AG09309 (cell line): ENCODE results near the gene AKAP6.

ENCODE experiments used
- DNase-seq: peaks from one replicate; pipeline ENCODE4 v3.0.0-alpha.2; 2010; ENCODE audit warnings: low read depth
- H3K4me3 ChIP-seq: 2 replicates; pipeline ENCODE4 v1.5.1; 2011; ENCODE audit warnings: mild to moderate bottlenecking, low read depth, low read length, moderate library complexity; ENCODE audit not compliant: control insufficient read depth
- CTCF ChIP-seq: IDR thresholded peaks from 2 replicates; pipeline ENCODE4 v1.5.1; 2011; ENCODE audit warnings: mild to moderate bottlenecking, low read depth, low read length, inconsistent platforms; ENCODE audit not compliant: insufficient read depth, control insufficient read depth; ENCODE audit errors: missing control alignments

Gene AKAP6

GRCh38 chr14:32667287-32667686 is 338.2 kb downstream of the AKAP6 start:
- DNase-seq: no peak
- no peak for TF ChIP-seq CTCF
- no peak overlapping the region for H3K4me3 ChIP-seq

GRCh38 chr14:32667791-32668190 is 338.7 kb downstream of the AKAP6 start:
- TF ChIP-seq CTCF: no peak
- H3K4me3 ChIP-seq: no peak overlapping the region
- no peak for DNase-seq

GRCh38 chr14:32669391-32669790 is 340.3 kb downstream of the AKAP6 start:
- no peak for TF ChIP-seq CTCF
- DNase-seq: no peak
- no peak overlapping the region for H3K4me3 ChIP-seq

- TF ChIP-seq CTCF: no peak
These were observed 346.3 kb downstream of the AKAP6 start for GRCh38 chr14:32675433-32675832.

DNA sequence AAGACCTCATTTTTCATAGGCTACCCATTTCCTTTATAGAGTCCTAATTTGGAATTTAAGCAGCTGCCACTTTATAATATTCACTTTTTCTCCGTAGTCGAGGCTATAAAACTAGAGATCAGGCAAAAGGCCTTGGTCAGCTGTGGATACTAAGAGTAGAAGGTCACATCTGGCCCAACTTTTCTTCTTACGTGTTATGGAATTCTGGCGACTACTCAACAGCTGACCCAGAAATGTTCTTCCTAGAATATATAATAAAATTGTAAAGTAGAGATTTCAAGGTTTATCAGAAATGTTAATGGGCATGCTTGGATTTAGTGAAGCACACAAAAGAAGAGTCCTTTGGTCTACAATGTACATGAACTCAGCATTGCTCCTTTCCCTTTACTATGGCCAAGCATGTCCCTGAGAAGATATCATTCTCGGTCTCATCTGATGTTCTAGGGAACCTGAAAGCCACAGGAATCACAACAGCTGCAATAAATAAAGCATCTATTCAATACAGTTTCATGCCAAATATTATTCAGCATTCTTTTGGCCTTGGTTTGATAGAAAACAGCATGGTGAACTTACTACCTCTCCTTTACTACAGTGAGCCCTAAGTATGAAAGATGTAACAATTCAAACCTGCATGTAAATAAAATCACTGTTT is 348.2 kb downstream of the AKAP6 start:
- no peak for DNase-seq
- TF ChIP-seq CTCF: no peak
- no peak overlapping the region for H3K4me3 ChIP-seq

More at GRCh38 chr14:32675433-32675832, 346.3 kb downstream of the AKAP6 start:
- H3K4me3 ChIP-seq: no peak overlapping the region
- DNase-seq: no peak

DNA sequence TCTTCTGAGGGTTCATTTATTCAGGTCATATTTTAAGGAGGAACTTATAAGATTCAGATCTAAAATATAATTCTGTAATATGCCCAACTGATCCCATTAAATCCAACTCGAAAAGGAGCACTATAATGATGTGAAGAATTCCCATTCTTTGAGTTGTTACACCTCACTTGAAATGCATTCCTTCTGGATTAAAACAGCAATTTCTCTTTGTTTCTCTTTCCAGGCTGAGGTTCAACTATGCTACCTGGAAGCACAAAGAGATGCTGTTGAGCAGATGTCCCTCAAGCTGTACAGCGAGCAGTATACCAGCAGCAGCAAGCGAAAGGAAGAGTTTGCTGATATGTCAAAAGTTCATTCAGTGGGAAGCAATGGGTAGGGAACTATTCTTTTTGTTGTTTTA is 349.0 kb downstream of the AKAP6 start:
- TF ChIP-seq CTCF: no peak
- no peak for DNase-seq
- H3K4me3 ChIP-seq: no peak overlapping the region

GRCh38 chr14:32679927-32680612 is 351.0 kb downstream of the AKAP6 start:
- H3K4me3 ChIP-seq: no peak overlapping the region
- no peak for TF ChIP-seq CTCF
- DNase-seq: no peak
